GM23338 (cell line): ENCODE results near the gene KRTAP4-9. TPM values are rescaled to one million over a fixed set of nuclear protein-coding genes. Genes with fewer than 3 reads are reported as not detected.

Experiments used
- ATAC-seq: fragments of 200-7000 bp; cut with Tn5 transposase; 3 replicates; pipeline ENCODE4 v1.9.1; 2020
- DNase-seq: peaks from one replicate; pipeline ENCODE4 v3.0.0-alpha.2; 2015; ENCODE audit warnings: low spot score
- H2AFZ ChIP-seq: fragments of 200-600 bp; sonication (generic); 2 replicates; pipeline ENCODE4 v1.8.0; 2016; ENCODE audit warnings: antibody characterized with exemption, mild to moderate bottlenecking, moderate library complexity
- H3F3A ChIP-seq: fragments of 200-600 bp; sonication (generic); replicated peaks from 2 replicates; pipeline ENCODE4 v1.8.0; 2017; ENCODE audit warnings: antibody characterized with exemption, mixed run types, low read depth
- H3K27ac ChIP-seq: fragments of 200-600 bp; sonication (generic); 2 replicates; pipeline ENCODE4 v1.6.1; 2016; ENCODE audit warnings: low read depth
- H3K27me3 ChIP-seq: fragments of 200-600 bp; sonication (generic); 2 replicates; pipeline ENCODE4 v1.8.0; 2016; ENCODE audit warnings: mild to moderate bottlenecking, mixed run types, moderate library complexity; ENCODE audit not compliant: insufficient read depth
- H3K36me3 ChIP-seq: fragments of 200-600 bp; sonication (generic); 2 replicates; pipeline ENCODE4 v1.8.0; 2016; ENCODE audit warnings: mild to moderate bottlenecking; ENCODE audit not compliant: insufficient read depth
- H3K4me1 ChIP-seq: fragments of 200-600 bp; sonication (generic); 2 replicates; pipeline ENCODE4 v1.8.0; 2016; ENCODE audit warnings: mild to moderate bottlenecking, moderate library complexity; ENCODE audit not compliant: insufficient read depth
- H3K4me2 ChIP-seq: fragments of 200-600 bp; sonication (generic); 2 replicates; pipeline ENCODE4 v1.7.1; 2017; ENCODE audit warnings: mixed run types
- H3K4me3 ChIP-seq: fragments of 200-600 bp; sonication (generic); 2 replicates; pipeline ENCODE4 v1.6.1; 2016; ENCODE audit warnings: mixed run types
- H3K79me2 ChIP-seq: fragments of 200-600 bp; sonication (generic); replicated peaks from 2 replicates; pipeline ENCODE4 v1.8.0; 2017; ENCODE audit warnings: mild to moderate bottlenecking; ENCODE audit not compliant: insufficient read depth
- H3K9me2 ChIP-seq: fragments of 200-600 bp; sonication (generic); 2 replicates; pipeline ENCODE4 v1.8.0; 2017; ENCODE audit not compliant: insufficient read depth
- H4K20me1 ChIP-seq: fragments of 200-600 bp; sonication (generic); replicated peaks from 2 replicates; pipeline ENCODE4 v1.8.0; 2017; ENCODE audit warnings: mild to moderate bottlenecking; ENCODE audit not compliant: insufficient read depth
- H3K27ac Mint-ChIP-seq: 2 replicates; pipeline ENCODE4 v1.8.0; 2020; ENCODE audit warnings: inconsistent platforms, mild to moderate bottlenecking, moderate library complexity, mixed read lengths
- H3K27me3 Mint-ChIP-seq: 3 replicates; pipeline ENCODE4 v1.8.0; 2022; ENCODE audit warnings: low read depth, mild to moderate bottlenecking, moderate library complexity, mixed read lengths, inconsistent platforms; ENCODE audit not compliant: insufficient read depth, poor library complexity
- H3K36me3 Mint-ChIP-seq: 3 replicates; pipeline ENCODE4 v1.8.0; 2021; ENCODE audit warnings: low read depth, mild to moderate bottlenecking, inconsistent platforms, moderate library complexity, mixed read lengths
- H3K4me1 Mint-ChIP-seq: 3 replicates; pipeline ENCODE4 v1.8.0; 2020; ENCODE audit warnings: mild to moderate bottlenecking, inconsistent platforms, mixed read lengths
- H3K4me3 Mint-ChIP-seq: 3 replicates; pipeline ENCODE4 v1.8.0; 2021; ENCODE audit warnings: moderate library complexity, mild to moderate bottlenecking, inconsistent platforms, mixed read lengths
- H3K9me3 Mint-ChIP-seq: 3 replicates; pipeline ENCODE4 v1.8.0; 2020; ENCODE audit warnings: moderate library complexity, mild to moderate bottlenecking, inconsistent platforms, mixed read lengths
- CREB1 ChIP-seq: fragments of 250-450 bp; sonication (Bioruptor Pico); IDR thresholded peaks from 2 replicates; pipeline ENCODE4 v1.5.0; 2020; ENCODE audit warnings: low read depth, mild to moderate bottlenecking, moderate library complexity
- EZH2phosphoT487 ChIP-seq: fragments of 200-600 bp; sonication (generic); IDR thresholded peaks from one replicate; pipeline ENCODE4 v1.8.1; 2018; ENCODE audit warnings: antibody characterized with exemption; ENCODE audit not compliant: unreplicated experiment
- JUNB ChIP-seq: IDR thresholded peaks from one replicate; pipeline ENCODE4 v1.6.1; 2016; ENCODE audit warnings: antibody characterized with exemption; ENCODE audit not compliant: unreplicated experiment
- NANOG ChIP-seq: IDR thresholded peaks from 2 replicates; pipeline ENCODE4 v1.6.1; 2016; ENCODE audit warnings: antibody characterized with exemption, borderline replicate concordance
- POLR2AphosphoS5 ChIP-seq: IDR thresholded peaks from 2 replicates; pipeline ENCODE4 v1.6.1; 2016; ENCODE audit warnings: antibody characterized with exemption, low read depth
- REST ChIP-seq: IDR thresholded peaks from one replicate; pipeline ENCODE4 v1.6.1; 2018; ENCODE audit warnings: antibody characterized with exemption; ENCODE audit not compliant: unreplicated experiment
- STAT1 ChIP-seq: IDR thresholded peaks from one replicate; pipeline ENCODE4 v1.6.1; 2016; ENCODE audit warnings: antibody characterized with exemption; ENCODE audit not compliant: unreplicated experiment
- ZNF114 ChIP-seq: fragments of 250-450 bp; sonication (Bioruptor Pico); IDR thresholded peaks from 2 replicates; pipeline ENCODE4 v1.5.0; 2020; ENCODE audit warnings: mild to moderate bottlenecking, moderate library complexity
- ZNF331 ChIP-seq: fragments of 250-450 bp; sonication (Bioruptor Pico); IDR thresholded peaks from 2 replicates; pipeline ENCODE4 v1.5.0; 2020; ENCODE audit warnings: low read depth, mild to moderate bottlenecking, moderate library complexity
- polyA plus RNA-seq: library from polyadenylated mRNA; unstranded; fragments of >200 nt; fragmentation: Nextera tagmentation; extraction: Ambion mirVana; gene quantifications from 2 replicates; pipeline ENCODE4 v1.2.1, GENCODE V29; 2016
- total RNA-seq: library from RNA; depleted of rRNA; stranded (reverse); fragments of >200 nt; shearing (Covaris generic); gene quantifications from 2 replicates; pipeline ENCODE4 v1.2.3, GENCODE V29; 2014
- TF ChIP-seq, protein P1 (sequence below), 2 experiments: fragments of 200-600 bp in 1 of 2; sonication (generic) in 1 of 2; conservative IDR thresholded peaks; 2 replicates each; pipeline versions ENCODE4 v1.5.1 to v1.6.1; 2016 to 2017; ENCODE audit warnings: antibody characterized with exemption in 2 of 2, low read depth in 2 of 2, mild to moderate bottlenecking in 2 of 2, moderate library complexity in 1 of 2
- TF ChIP-seq, protein P2 (sequence below): IDR thresholded peaks from 2 replicates; pipeline ENCODE4 v1.6.1; 2016; ENCODE audit warnings: antibody characterized with exemption
- TF ChIP-seq, protein P3 (sequence below): fragments of 250-450 bp; sonication (Bioruptor Pico); IDR thresholded peaks from 2 replicates; pipeline ENCODE4 v1.5.0; 2020; ENCODE audit warnings: mild to moderate bottlenecking, moderate library complexity

Gene KRTAP4-9
- total and polyA plus RNA-seq, 2 experiments from 2014 or later: not detected

DNA sequence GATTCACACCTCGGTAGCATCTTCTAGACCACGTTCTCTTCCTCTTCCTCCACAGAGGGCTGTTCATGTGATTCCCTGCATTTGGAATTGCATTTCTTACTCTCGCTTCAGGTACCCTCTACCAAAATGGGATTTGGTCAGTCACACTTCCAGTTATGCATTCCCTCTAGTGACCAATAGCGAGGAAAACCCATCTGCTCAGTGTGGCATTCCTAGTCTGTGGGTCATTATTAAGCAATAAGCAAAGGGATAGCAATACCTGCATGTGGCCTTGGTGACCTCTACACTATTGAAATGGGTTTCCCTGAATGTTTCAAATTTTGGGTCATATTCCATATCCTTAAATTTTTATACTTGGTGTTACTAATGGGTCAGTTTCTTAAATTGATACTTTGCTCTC lies 44.8 kb downstream of the KRTAP4-9 start:
- no peak for DNase-seq
- Histone ChIP-seq H3K27ac (no peak overlapping the region), H3K4me3 (no peak overlapping the region), H3K4me1 (0 out of 2 replicates have a peak, but pooled peaks cover 3% of the 10 kb centered on the region), H2AFZ (no peak overlapping the region), H3K4me2 (no peak overlapping the region), H3K79me2 (no peaks in the 10 kb centered on the region), H3F3A (no peaks in the 10 kb centered on the region), H4K20me1 (no peaks in the 10 kb centered on the region), H3K9me2 (no peaks in the 10 kb centered on the region), H3K36me3 (no peaks in the 10 kb centered on the region), H3K27me3 (no peaks in the 10 kb centered on the region)
- ATAC-seq: no peak
- Mint-ChIP-seq H3K36me3 (no peaks in the 10 kb centered on the region), H3K4me3 (no peak overlapping the region), H3K27ac (no peak overlapping the region), H3K9me3 (no peaks in the 10 kb centered on the region), H3K27me3 (peaks cover 5% of the 10 kb centered on the region), H3K4me1 (peaks cover 3% of the 10 kb centered on the region; the same call in 2 of the 3 replicates)
- no peak for TF ChIP-seq POLR2AphosphoS5
- TF ChIP-seq ZNF331 (CRISPR knock-in tag): no peak
- TF ChIP-seq NANOG: no peak
- no peak for TF ChIP-seq ZNF114 (CRISPR knock-in tag)
- TF ChIP-seq, protein P1, sequence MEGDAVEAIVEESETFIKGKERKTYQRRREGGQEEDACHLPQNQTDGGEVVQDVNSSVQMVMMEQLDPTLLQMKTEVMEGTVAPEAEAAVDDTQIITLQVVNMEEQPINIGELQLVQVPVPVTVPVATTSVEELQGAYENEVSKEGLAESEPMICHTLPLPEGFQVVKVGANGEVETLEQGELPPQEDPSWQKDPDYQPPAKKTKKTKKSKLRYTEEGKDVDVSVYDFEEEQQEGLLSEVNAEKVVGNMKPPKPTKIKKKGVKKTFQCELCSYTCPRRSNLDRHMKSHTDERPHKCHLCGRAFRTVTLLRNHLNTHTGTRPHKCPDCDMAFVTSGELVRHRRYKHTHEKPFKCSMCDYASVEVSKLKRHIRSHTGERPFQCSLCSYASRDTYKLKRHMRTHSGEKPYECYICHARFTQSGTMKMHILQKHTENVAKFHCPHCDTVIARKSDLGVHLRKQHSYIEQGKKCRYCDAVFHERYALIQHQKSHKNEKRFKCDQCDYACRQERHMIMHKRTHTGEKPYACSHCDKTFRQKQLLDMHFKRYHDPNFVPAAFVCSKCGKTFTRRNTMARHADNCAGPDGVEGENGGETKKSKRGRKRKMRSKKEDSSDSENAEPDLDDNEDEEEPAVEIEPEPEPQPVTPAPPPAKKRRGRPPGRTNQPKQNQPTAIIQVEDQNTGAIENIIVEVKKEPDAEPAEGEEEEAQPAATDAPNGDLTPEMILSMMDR (conservative IDR thresholded peaks at IDR 0.05; ENCODE audit: low read depth in 2 of 2): no peak
- TF ChIP-seq CREB1: no peak
- no peak for TF ChIP-seq EZH2phosphoT487
- TF ChIP-seq, protein P2, sequence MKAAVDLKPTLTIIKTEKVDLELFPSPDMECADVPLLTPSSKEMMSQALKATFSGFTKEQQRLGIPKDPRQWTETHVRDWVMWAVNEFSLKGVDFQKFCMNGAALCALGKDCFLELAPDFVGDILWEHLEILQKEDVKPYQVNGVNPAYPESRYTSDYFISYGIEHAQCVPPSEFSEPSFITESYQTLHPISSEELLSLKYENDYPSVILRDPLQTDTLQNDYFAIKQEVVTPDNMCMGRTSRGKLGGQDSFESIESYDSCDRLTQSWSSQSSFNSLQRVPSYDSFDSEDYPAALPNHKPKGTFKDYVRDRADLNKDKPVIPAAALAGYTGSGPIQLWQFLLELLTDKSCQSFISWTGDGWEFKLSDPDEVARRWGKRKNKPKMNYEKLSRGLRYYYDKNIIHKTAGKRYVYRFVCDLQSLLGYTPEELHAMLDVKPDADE: no peak
- TF ChIP-seq JUNB: no peak
- no peak for TF ChIP-seq STAT1
- TF ChIP-seq, protein P3, sequence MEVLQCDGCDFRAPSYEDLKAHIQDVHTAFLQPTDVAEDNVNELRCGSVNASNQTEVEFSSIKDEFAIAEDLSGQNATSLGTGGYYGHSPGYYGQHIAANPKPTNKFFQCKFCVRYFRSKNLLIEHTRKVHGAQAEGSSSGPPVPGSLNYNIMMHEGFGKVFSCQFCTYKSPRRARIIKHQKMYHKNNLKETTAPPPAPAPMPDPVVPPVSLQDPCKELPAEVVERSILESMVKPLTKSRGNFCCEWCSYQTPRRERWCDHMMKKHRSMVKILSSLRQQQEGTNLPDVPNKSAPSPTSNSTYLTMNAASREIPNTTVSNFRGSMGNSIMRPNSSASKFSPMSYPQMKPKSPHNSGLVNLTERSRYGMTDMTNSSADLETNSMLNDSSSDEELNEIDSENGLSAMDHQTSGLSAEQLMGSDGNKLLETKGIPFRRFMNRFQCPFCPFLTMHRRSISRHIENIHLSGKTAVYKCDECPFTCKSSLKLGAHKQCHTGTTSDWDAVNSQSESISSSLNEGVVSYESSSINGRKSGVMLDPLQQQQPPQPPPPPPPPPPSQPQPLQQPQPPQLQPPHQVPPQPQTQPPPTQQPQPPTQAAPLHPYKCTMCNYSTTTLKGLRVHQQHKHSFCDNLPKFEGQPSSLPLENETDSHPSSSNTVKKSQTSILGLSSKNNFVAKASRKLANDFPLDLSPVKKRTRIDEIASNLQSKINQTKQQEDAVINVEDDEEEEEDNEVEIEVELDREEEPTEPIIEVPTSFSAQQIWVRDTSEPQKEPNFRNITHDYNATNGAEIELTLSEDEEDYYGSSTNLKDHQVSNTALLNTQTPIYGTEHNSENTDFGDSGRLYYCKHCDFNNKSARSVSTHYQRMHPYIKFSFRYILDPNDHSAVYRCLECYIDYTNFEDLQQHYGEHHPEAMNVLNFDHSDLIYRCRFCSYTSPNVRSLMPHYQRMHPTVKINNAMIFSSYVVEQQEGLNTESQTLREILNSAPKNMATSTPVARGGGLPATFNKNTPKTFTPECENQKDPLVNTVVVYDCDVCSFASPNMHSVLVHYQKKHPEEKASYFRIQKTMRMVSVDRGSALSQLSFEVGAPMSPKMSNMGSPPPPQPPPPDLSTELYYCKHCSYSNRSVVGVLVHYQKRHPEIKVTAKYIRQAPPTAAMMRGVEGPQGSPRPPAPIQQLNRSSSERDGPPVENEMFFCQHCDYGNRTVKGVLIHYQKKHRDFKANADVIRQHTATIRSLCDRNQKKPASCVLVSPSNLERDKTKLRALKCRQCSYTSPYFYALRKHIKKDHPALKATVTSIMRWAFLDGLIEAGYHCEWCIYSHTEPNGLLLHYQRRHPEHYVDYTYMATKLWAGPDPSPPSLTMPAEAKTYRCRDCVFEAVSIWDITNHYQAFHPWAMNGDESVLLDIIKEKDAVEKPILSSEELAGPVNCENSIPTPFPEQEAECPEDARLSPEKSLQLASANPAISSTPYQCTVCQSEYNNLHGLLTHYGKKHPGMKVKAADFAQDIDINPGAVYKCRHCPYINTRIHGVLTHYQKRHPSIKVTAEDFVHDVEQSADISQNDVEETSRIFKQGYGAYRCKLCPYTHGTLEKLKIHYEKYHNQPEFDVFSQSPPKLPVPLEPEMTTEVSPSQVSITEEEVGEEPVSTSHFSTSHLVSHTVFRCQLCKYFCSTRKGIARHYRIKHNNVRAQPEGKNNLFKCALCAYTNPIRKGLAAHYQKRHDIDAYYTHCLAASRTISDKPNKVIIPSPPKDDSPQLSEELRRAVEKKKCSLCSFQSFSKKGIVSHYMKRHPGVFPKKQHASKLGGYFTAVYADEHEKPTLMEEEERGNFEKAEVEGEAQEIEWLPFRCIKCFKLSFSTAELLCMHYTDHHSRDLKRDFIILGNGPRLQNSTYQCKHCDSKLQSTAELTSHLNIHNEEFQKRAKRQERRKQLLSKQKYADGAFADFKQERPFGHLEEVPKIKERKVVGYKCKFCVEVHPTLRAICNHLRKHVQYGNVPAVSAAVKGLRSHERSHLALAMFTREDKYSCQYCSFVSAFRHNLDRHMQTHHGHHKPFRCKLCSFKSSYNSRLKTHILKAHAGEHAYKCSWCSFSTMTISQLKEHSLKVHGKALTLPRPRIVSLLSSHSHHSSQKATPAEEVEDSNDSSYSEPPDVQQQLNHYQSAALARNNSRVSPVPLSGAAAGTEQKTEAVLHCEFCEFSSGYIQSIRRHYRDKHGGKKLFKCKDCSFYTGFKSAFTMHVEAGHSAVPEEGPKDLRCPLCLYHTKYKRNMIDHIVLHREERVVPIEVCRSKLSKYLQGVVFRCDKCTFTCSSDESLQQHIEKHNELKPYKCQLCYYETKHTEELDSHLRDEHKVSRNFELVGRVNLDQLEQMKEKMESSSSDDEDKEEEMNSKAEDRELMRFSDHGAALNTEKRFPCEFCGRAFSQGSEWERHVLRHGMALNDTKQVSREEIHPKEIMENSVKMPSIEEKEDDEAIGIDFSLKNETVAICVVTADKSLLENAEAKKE (CRISPR knock-in tag): no peak
- no peak for TF ChIP-seq REST
